Stimulated activated CD8-positive, alpha-beta memory T cell treated with anti-CD3 and anti-CD28 coated beads, Interleukin-12 subunit alpha, Interleukin-12 subunit beta, amount 100 ng/mL, for 24 hours (primary cell): ENCODE results near the gene NKX2-3.

ENCODE experiments used
- DNase-seq: peaks from one replicate; pipeline ENCODE4 v3.0.0-alpha.2; 2020; ENCODE audit errors: extremely low read depth

The NKX2-3 gene

GRCh38 chr10:99537989-99538917 is 5.5 kb downstream of the NKX2-3 start:
- no peak for DNase-seq

GRCh38 chr10:99539120-99539519 is 6.4 kb downstream of the NKX2-3 start:
- DNase-seq = no peak

GRCh38 chr10:99539820-99540219 is 7.1 kb downstream of the NKX2-3 start:
- DNase-seq = no peak

- no peak for DNase-seq
Measured at GRCh38 chr10:99540306-99540656, 7.5 kb downstream of the NKX2-3 start.

DNA sequence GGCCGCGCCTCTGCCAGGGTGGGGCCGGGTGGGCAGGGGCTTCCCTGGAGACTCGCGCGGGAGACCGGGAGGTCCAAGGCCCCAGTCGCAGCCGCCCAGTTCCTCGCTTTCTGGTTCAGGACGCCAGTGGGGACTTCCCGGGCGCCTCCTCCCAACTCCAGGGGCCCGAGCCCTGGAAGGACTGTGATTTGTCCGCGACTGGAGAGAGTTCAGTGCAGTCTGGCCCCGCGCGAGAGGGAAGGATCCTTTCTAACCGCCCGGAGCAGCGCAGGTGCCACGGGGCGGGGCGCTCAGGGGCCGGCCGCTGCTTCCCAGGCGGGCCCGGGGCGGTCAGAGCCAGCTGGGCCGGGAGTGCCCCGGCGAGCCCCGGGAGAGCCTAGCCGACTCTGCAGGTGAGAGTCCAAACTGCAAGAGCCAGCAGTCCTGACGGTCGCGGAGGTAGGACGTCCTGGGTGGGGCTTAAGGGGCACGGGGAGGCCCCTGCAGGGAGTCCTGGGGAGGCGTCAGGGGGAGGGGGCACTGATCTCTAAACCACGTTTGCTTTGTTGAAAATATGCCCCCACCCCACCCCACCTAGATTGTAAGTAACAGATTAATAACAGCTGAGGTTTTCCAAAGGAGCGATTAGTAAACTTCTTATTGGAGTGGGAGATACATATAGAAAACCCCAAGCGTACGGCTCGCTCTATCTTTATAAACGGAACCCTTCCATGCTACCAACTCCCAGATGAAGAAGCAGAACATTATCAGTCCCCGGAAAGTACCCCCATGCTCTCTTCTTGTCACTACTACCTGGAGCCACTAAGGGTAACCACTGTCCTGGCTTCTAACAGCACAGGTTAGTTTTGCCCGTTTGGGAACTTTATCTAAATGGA is 8.2 kb downstream of the NKX2-3 start:
- DNase-seq = no peak

DNA sequence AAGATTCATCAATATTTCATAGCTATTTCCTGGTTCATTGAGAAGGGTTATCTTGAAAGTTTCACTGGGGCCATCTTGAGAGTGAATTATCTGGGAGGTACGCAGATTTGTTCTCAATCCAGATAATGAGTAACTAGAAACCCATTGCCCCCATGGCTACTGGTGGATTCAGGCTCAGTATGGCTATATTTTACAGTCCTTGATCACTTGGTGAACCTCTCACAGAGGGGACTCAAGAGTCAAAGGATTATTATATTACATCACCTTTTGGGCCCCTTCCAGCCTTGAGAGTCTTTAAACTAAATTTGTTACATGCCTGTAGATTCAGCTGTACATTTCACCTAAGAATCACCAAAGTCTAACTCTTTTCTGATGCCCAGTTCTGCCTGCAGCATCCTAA is 11.6 kb downstream of the NKX2-3 start:
- DNase-seq = no peak

DNA sequence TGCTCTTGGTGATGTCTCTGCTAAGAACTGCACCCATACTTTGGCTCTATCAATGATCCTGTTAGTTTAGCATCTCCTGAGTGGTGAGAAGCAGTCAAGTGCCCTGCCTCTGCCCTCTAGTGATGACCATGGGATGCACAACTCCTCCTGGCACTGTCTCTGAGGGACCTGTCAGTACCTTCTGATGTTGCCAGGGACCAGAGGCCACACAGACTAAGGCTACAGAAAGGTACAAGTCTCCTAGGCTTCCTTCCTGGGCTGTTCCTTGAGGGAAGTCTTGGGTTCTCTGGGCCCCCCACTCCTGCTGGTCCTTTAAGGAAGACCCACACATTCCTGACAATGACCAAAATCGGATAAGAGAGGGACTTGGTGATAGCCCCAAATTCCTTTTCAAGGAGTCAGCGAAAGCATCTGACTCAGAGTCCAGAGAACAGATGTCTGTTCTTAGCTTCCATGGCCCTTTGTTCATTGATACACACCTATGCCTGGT is 15.3 kb downstream of the NKX2-3 start:
- DNase-seq = no peak

- no peak for DNase-seq
Measured at GRCh38 chr10:99551158-99551557, 18.4 kb downstream of the NKX2-3 start.

DNA sequence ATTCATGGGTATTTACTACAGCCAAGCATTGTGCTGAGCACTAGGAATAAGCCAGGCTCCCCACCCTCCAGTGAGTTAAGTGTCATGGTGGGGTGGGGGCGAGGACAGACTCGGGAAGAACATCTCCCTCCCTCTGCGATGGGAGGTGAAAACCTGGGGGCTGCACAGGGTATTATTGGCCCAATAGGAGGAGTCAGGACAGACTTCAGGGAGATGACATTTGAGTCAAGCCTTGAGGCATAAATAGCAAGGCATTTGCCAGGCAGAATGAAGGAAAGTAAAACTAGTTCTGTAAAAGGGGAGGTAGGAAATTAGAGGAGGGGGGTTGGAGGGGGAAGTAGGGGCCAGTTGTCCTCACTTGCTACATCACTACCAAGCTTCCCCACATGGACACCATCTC is 18.9 kb downstream of the NKX2-3 start:
- DNase-seq = no peak

- no peak for DNase-seq
Measured at GRCh38 chr10:99555371-99555770, 22.6 kb downstream of the NKX2-3 start.

GRCh38 chr10:99555825-99556523 is 23.2 kb downstream of the NKX2-3 start:
- no peak for DNase-seq

DNA sequence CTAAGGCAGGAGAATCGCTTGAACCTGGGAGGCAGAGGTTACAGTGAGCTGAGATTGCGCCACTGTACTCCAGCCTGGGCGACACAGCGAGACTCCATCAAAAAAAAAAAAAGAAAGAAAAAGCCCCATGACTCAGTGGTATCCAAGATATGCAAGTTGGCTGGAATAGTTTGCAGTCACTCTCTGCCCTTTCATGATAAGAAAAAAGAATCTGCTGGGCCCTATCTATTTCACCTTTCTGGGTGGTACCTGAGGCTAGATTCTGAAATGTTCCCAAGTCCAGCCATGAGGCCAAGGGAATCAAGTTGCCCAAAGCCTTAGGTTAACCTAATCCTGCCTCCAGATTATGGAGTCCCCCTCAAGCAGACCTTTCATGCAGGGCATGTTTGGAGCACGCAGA is 24.3 kb downstream of the NKX2-3 start:
- no peak for DNase-seq

GRCh38 chr10:99558708-99559107 is 26.0 kb downstream of the NKX2-3 start:
- DNase-seq = no peak

GRCh38 chr10:99560277-99561126 is 27.8 kb downstream of the NKX2-3 start:
- DNase-seq = no peak

DNA sequence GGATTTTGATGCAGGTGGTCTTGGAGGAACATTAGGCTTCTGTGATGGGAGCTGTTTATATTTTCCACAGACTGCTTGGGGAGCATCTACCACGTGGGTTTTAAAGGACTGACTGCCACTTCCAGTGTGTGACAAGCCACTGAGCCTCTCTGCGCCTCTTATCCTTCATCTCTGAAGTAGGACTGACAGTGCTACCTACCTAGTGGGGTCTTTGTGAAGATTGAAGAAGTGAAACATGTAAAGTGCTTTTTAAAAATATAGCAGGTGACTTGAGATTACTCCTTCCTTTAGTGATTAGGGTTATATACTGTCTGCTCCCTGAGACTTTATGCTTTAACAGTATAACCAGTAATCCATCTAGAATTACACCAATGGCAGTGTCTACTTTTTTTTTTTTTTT is 29.9 kb downstream of the NKX2-3 start:
- no peak for DNase-seq

DNA sequence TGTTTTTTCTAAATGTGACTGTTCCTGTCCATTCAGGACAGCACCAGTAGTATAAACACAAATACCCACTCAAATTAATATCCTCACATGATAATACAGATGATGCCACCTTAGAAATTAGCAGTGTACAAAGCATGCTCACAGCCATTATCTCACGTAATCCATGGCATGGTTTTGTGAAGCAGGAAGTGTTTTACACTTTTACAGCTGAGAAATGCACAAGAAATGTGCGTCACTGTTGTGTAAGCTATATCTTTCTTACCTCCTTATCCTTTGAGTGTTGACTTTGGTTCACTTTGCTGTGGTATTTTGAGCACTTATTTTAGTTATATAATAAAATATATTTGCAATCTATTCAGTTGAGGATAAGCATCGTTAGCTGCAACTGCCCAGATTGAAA is 31.6 kb downstream of the NKX2-3 start:
- no peak for DNase-seq

- DNase-seq = no peak
Measured at GRCh38 chr10:99565166-99565565, 32.4 kb downstream of the NKX2-3 start.

DNA sequence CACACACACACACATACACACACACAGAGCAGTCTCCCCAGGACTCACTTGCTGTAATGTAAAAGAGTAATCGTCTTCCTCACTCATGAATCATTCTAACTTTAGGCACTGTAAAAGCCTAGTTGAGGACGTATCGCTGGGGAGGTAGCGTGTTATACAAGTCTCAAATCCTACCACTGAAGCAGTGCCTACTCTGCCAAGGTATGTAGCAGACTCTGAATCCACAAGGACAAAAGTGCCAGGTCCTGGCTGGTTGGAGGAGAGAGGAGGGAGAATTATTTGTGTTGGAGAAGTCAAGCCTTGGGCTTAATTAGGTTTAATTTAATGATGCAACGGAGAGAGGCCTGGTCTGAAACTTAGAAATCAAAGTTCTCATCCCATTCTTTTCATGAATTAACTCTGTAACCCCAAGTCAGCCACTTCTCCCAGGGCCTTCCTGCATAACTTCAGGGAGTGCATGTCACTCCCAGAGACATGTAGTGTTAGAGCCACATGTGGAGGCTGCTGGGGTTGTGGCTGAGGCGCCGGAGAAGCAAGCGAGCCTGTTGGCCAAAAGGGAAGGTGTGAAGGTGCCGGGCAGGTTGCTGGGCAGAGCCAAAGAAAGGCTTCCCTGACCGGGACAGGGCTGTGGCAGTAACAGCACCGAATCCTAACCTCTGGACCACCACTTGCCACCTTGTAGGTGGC is 36.7 kb downstream of the NKX2-3 start:
- DNase-seq = no peak

DNA sequence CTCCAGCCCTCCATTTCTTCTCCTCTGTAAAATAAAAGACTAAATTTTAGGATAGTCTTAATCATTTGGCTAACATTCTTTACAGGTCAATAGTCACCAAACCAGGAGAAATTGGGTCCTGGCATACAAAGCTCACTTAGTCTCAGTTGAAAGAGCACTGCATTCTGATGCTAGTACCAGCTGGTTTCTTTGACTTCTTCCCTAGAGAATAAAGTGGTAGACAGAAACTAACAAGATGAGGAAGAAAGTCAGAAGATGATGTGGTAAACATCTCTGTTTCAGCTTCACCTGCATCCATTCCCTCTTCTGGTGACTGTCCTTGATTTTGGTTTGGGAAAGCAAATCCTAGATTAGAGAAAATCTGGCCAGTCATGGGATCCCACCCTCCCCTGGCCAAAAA is 37.2 kb downstream of the NKX2-3 start:
- DNase-seq = no peak

GRCh38 chr10:99571816-99572215 is 39.1 kb downstream of the NKX2-3 start:
- no peak for DNase-seq

DNA sequence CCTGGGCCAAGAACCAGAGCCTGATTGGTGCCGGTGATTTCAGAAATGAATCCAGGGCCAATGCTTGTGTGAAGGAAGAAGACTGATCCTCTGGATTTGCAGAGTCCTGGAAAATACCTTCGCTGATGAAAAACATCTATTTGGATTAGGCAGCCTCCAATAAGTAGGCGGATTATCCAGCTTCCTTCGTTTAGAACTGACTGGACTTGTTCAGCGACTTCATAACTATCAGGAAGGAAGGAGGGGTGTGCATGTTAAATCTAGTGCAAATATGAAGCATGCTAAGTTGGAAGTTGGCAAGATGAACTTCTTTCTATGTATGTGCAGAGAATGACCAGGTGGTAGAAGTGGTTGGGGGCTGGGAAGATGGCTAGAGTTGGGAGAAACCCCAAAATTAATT is 41.0 kb downstream of the NKX2-3 start:
- DNase-seq = no peak
